GM12878 (cell line): ENCODE results near the gene ARMCX6. TPM values are rescaled to one million over a fixed set of nuclear protein-coding genes. Genes with fewer than 3 reads are reported as not detected.

Experiments used
- CEBPZ ChIP-seq: fragments of 150-350 bp; IDR thresholded peaks from 2 replicates; pipeline ENCODE4 v1.6.1; 2016; ENCODE audit warnings: low read depth, low read length
- E4F1 ChIP-seq: fragments of 450-650 bp; IDR thresholded peaks from 2 replicates; pipeline ENCODE4 v1.6.1; 2018; ENCODE audit warnings: borderline replicate concordance, mild to moderate bottlenecking; ENCODE audit not compliant: partially characterized antibody
- SUPT20H ChIP-seq: IDR thresholded peaks from 2 replicates; pipeline ENCODE4 v1.6.1; 2011; ENCODE audit warnings: low read depth, mild to moderate bottlenecking, low read length, moderate library complexity, borderline replicate concordance; ENCODE audit not compliant: control insufficient read depth
- ZBTB40 ChIP-seq: fragments of 450-650 bp; IDR thresholded peaks from 2 replicates; pipeline ENCODE4 v1.6.1; 2016; ENCODE audit warnings: mild to moderate bottlenecking, moderate library complexity, borderline replicate concordance
- polyA plus RNA-seq, 11 experiments: library from polyadenylated mRNA; depleted of rRNA in 4 of 11; unstranded in 6 of 11; stranded (reverse) in 5 of 11; fragments of >200 nt; fragmentation: Nextera tagmentation in 4 of 11; fragmentation: Illumina TruSeq in 1 of 11; extraction: Ambion mirVana in 4 of 11; extraction: Trizol in 1 of 11; gene quantifications; 1 replicate in 1 of 11; 2 replicates in 10 of 11; pipeline versions ENCODE4 v1.2.1 to v1.2.3, GENCODE V29; 2011 to 2016; ENCODE audit warnings: inconsistent platforms in 2 of 11, missing spikeins in 2 of 11, low read depth in 1 of 11
- total RNA-seq, 4 experiments: library from RNA; depleted of rRNA in 3 of 4; stranded (reverse); fragments of >200 nt in 3 of 4; fragmentation: Illumina TruSeq in 1 of 4; extraction: Trizol in 1 of 4; gene quantifications; 2 replicates each; pipeline versions ENCODE4 v1.2.1 to v1.2.3, GENCODE V29; 2013 to 2021

ARMCX6 gene
- total and polyA plus RNA-seq, 10 of the 15 experiments (the other 5 are each of a cell fraction or from before 2014, with no cell fraction given): 34.7 to 72.3 (median 48.6) TPM

- no peak for TF ChIP-seq ZBTB40
- TF ChIP-seq CEBPZ: no peak
- TF ChIP-seq SUPT20H: no peak
- TF ChIP-seq E4F1: no peak
Measured at GRCh38 chrX:101605728-101606127, 12.1 kb downstream of the ARMCX6 start (continued).
